ENCODE results near the gene ZNF772.
"Not testable (repeated sequence)": the region's sequence is repeated elsewhere in the genome, so short reads cannot be mapped to it uniquely, and the experiment has no call there.

Gene ZNF772

DNA sequence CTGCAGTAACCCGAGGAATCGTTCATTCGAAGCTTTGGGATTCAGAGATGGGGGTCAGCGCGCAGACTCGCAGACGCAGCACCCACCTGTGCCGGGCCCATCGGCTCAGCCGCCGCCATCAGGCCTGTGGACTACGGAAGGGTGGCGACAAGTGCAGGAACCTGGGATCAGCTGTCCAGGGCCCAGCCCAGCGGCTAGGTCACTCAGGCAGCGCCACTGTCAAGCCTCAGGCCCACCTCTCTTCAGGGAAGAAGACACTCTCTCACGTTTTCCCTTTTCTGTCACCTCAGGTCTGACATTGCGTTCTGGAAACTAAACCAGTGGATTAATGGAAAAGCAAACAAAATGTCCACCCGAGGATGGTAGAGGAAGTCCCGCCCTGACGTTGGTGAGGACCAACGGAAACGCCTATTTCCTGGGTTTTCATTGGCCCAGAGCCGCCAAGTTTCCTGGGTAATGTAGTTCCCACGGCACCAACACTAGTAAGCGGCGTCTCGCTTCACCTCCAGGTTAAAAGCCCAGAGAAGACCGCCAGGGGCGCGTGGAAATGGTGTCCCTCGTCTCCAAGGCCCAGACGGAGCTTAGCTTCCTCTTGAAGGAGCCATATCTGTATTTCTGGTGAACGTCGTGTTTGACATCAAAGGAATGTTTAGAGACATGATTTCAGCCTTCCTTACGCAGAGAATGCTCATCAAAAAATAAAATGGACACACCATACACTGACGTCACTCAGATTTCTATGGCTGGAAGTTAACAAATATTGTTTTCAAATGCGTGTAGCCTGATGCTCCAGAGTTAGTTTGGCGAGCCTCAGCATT is at the start of gene ZNF772:
Gene ZNF772 (minus strand): TSS at position 376 of the 818 bp plus-strand sequence. CDS start 257 bp downstream, at position 119.
- peak; percentile 95 for DNase-seq

GRCh38 chr19:57518021-57518420 is 40.7 kb upstream of the ZNF772 start:
- not testable (repeated sequence) for DNase-seq

- no peak for DNase-seq
These were observed 37.9 kb upstream of the ZNF772 start for GRCh38 chr19:57515255-57515654.

DNA sequence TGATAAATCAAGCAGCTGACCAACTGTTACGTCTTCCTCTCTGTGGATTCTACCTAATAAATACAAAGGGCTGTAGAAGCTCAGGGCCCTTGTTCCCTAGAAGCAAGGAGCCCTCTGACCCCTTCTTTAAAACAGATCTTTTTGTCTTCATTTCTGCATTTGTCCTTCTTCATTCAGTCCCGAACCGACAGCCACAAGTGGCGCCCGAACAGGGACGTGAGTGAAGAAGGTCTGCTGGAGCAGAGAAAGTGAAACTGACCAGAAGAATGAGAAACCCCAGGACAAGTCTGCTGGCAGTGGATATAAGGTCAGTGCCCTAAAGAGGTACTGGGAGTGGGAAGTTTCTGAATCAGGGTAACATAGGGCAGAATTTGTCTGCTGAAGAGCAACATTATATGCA is 35.5 kb upstream of the ZNF772 start:
- no peak for DNase-seq

DNA sequence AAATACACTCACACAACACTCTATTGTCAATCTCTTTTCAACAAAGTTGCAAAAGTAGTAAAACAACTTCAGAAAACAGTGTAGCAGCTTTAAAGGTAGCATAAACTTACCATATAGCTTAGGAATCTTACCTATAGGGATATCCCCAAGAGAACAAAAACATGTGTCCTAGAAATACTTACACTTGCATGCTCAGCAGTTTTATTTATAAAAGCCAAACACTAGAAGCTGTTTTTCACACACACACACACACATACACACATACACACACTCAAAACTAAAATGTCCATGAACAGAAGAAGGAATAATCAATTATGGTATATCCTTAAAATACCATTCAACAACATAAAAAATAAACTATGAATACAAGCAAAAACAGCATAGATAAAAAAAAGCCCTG is 34.1 kb upstream of the ZNF772 start:
- DNase-seq: no peak

DNA sequence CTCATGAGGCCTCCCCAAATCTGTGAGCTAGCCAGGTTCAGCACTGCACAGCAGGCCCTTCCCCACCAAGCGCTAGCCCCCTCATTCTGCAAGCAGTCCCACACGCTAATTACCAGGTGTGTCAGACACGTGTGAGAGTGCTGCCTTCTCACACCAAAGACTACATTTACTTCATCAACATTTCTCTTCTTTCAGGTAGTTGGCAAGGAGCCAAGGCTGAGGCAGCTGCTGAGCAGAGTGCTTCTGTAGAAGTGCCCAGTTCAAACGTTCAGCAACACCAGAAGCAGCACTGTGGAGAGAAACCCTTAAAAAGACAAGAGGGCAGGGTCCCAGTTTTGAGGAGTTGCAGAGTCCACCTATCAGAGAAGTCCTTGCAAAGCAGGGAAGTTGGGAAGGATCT is 28.8 kb upstream of the ZNF772 start:
- DNase-seq: no peak

DNA sequence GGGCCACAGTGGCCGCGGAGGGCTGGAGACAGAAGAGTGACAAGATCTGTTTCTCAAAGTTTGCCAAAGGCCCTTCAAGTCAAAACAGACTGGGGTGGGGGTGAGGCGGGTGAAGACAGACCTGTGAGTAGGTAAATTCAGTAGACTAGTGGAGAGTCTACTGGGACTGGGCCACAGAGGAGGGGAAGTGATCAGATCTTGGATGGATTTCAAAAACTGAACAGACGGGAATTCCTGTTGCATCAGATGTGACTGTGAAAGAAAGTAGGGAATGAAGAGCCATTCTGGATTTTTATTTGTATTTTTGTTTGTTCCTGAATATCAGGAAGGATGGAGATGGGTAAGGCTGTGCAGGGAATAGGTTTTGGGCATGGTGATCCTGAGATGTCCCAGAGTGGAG is 23.0 kb upstream of the ZNF772 start:
- not testable (repeated sequence) for DNase-seq

GRCh38 chr19:57499680-57500395 is 22.5 kb upstream of the ZNF772 start, which contains the start of gene ZNF773:
TSS of gene ZNF773 (plus strand) at chr19:57499938. CDS start at chr19:57500081, 143 bp downstream.
- DNase-seq: peak; percentile 96

DNA sequence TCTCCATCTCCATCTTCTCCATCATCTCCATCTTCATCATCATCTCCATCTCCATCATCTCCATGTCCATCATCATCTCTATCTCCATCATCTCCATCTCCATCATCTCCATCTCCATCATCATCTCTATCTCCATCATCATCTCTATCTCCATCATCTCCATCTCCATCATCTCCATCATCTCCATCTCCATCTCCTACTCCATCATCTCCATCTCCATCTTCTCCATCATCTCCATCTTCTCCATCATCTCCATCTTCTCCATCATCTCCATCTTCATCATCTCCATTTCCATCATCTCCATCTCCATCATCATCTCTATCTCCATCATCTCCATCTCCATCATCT is 21.9 kb upstream of the ZNF772 start:
- not testable (repeated sequence) for DNase-seq

- not testable (repeated sequence) for DNase-seq
These were observed 10.9 kb upstream of the ZNF772 start for GRCh38 chr19:57488299-57488644.

DNA sequence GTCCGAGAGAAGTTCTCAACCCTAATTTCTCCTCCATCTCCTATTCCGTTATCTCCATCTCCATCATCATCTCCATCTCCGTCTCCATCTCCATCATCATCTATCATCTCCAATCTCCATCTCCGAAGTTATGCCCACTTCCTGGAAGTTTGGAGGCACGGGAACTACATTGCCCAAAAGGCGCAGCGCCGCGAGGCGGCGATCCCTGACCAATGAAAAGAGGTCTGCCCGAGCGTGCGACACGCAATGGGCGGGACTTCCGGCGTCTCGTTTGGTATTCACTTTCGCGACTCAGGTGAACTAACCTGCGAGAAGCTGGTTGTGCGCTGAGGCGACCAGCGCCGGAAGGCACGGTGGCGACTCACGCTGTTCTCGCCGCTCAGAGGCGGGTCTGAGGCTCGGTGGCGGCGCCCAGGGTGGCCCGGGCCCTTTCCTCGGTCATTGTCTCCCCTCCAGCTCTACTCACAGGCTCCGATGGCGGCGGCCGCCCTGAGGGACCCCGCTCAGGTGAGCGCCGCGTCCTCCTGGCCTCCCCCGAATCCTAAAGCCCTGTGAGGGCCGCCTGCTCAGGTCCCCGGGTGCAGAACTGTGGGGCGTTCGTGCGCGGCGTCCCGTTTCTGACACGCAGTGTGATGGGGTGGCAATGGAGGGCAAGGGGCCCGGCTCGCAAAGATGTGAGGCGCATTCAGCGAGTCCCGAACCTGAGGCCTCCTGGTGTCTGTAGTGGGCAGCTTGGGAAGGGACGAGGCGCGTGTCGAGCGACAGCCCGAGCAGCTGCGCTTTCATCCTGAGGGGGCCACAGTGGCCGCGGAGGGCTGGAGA is 10.3 kb upstream of the ZNF772 start, which contains the start of gene ZNF419:
Gene ZNF419 (plus strand): TSS at position 274 of the 822 bp plus-strand sequence. CDS start 201 bp downstream, at position 475.
- peak; percentile 94 for DNase-seq

DNA sequence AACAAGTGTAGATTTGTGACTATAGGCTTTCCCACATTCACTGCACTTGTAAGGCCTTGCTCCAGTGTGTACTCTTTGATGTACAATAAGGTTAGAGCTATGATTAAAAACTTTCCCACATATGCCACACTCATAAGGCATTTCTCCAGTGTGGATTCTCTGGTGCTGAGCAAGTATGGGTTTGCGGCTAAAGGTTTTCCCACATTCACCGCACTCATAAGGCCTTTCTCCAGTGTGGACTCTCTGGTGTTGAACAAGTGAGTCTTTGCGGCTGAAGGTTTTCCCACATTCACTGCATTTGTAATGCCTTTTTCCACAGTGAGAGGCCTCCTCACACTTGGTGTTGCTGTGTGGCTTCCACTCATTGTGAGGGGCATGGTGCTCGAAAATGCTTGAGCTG is 3.7 kb downstream of the ZNF772 start:
- DNase-seq: no peak

GRCh38 chr19:57466489-57466888 is 10.9 kb downstream of the ZNF772 start:
- no peak for DNase-seq

DNA sequence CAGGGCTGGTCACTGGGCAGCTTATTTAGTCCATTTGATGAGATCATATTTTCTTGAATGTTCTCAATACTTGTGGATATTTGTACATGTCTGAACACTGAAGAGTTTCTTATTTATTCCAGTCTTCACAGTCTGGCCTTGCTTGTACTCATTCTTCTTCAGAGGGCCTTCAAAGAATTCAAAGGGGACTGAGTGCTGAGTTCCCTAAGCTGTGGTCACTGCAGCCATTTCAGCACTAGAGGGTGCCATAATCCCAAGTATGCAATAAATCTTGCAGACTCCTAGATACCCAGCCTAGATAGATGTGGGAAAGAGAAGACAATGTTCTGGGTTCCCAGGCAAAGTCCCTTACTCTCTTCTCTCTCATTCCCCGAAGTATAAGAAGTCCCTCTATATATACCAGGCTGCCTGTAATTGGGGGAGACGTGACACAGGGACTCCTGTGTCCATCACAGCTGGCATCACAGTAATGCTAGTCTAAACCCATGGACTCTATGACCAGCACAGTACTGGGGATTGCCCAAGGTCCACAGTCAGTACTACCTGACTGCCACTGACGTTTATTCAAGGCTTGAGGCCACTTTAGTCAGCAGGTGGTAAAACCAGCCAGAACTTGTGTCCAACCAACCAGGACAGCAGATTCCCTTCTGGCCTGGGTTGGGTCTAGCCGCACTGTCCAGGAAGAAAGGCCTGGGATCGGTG is 11.5 kb downstream of the ZNF772 start:
- DNase-seq: no peak

DNA sequence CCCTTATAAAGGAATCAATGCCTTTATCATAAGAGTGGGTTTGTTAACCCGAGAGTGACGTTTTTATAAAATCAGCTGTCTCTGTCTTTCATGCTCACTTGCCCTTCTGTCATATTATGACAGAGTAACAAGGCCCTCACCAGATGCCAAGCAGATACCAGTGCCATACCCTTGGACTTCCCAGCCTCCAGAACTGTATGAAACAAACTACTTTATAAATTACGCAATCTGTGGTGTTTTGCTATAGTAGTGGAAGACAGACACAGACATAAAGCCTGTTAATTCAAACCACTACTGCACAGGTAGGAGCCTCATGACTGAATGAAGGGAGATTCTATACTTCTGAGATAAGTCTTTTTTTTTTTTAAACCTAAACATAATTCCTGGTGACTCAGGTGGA is 25.1 kb downstream of the ZNF772 start:
- no peak for DNase-seq

DNA sequence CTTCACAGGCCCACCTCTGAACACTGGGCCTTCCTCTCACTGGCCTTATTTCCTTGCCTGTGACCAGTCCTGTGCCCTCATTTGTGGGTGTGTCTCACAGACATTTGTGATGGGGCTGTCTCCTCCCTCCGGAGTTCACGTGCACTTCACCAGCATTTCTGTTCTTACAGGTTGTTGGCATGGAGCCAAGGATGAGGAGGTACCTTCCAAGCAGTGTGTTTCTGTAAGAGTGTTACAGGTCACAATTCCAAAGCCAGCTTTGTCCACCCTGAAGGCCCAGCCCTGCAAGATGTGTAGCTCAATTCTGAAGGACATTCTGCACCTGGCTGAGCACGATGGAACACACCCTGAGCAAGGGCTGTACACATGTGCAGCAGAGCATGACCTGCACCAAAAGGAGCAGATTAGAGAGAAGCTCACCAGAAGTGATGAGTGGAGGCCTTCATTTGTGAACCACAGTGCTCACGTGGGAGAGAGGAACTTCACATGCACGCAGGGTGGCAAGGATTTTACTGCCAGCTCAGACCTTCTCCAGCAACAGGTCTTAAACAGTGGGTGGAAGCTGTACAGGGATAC is 34.2 kb downstream of the ZNF772 start:
- no peak for DNase-seq

DNA sequence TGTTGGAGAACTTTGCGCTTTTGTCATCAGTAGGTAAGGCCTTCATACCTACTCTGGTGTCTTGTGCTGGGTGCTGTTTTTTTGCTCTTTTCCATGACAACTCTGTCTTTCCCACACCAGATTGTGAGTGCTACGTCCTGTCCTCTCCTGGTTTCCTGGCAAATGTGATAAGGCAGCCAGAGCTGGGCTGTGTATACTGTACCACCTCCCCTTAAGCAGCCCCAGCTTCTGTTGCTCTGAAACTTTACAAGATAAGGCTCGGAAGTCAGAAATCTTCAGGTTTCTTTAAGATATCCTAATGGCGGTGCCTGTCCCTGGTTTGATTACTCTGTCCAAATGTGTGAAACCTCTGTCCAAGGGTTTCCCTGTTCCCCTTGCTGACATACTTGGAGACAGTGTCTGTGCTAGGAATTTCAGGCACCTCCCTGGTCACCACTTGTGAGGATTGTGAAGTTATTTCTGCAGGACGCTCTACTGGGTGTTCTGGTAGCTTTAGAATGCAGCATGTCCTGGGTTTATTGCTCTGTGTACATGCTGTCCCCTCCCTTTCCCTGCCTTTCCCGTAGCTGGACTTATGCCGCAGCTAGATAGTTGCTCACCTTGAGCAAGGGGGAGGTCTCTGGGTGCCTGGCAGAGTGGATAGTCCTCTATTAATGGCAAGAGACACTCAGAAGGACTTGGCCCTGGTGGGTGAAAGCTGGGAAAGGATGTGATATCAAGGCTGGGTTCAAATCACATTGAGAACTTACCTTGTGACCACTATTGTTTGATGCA is 35.2 kb downstream of the ZNF772 start:
- no peak for DNase-seq

DNA sequence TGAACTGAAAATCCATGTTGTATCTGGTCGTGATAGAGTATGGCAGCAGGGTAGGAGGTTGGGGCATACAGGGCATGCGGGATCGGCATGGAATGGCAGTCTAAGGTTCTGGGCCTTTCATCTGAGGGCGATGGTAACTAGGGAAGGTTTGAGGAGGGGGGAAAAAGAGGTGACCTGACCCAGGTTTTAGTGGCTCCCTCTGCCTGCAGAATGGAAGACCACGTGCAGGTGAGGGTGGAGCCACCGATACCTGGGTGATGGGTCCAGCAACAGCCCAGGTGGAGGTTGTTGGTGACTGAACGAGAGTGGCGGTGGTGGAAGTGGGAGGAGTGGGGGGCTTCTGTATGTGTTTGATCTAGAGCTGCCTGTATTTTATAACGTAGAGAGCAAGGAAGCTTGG is 38.4 kb downstream of the ZNF772 start:
- no peak for DNase-seq

DNA sequence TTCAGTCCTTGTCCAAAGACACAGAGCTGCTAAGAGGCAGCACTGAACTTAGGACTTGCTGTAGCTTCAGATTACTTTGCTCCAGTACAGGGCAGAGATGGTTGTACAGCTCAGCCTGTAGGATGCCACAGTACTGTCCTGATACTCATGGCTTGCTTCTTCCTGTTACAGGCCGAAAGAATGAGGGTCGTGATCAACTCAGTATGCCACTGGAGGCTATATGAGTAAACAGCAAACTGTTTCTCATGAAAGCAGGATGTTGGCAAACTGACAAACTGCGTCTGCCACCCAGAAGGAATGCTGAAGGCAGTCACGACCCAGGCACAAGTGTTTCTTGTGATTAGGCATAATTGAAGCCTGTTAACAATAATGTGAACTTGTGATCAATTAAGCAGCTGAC is 39.4 kb downstream of the ZNF772 start:
- no peak for DNase-seq

- no peak for DNase-seq
These were observed 40.9 kb downstream of the ZNF772 start for GRCh38 chr19:57436417-57436816.
